DOHH2 (cell line): ENCODE data around the gene SRBD1.

Source experiments
- EZH2phosphoT487 ChIP-seq: fragments of 200-600 bp; sonication (generic); IDR thresholded peaks from 2 replicates; pipeline ENCODE4 v1.6.1; 2017; ENCODE audit warnings: borderline replicate concordance, mild to moderate bottlenecking, antibody characterized with exemption, low read length, moderate library complexity, mixed read lengths
- TF ChIP-seq, protein P1 (sequence below): fragments of 200-600 bp; sonication (generic); IDR thresholded peaks from one replicate; pipeline ENCODE4 v1.5.1; 2014; ENCODE audit warnings: antibody characterized with exemption, mild to moderate bottlenecking, low read depth, low read length; ENCODE audit not compliant: poor library complexity, severe bottlenecking

DNA sequence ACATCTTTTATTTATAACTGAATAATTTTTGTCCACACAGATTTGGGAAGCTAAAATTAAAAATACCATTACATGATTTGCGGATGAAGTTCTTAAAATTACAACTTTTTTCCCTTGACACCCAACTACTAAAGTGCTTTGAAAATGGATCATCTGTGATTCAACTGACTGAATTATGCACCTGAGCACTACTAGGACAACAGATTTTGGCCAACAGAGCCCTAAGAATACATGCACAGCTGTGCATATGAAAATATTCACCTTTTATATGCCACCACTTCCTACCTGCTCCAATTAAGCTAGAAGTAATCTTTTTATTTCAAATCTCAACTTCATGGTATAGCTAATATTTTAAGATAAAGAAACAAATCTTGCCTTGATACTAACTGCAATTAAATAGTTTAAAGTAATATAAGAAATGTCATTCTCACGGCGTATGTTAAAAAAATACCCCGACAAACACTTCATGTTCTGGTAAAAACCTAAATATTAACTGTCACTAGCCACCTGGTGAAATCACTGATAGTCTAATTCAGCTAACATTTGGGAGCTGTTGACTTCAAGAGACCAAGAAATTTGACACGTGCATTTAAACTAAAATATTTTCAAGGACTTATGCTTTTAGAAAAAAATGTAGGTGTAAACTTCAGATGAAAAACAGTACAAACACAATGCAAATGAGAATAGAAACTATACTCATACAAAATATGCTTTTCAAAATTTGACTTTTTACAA, 153.7 kb downstream of the SRBD1 start:
- TF ChIP-seq, protein P1, sequence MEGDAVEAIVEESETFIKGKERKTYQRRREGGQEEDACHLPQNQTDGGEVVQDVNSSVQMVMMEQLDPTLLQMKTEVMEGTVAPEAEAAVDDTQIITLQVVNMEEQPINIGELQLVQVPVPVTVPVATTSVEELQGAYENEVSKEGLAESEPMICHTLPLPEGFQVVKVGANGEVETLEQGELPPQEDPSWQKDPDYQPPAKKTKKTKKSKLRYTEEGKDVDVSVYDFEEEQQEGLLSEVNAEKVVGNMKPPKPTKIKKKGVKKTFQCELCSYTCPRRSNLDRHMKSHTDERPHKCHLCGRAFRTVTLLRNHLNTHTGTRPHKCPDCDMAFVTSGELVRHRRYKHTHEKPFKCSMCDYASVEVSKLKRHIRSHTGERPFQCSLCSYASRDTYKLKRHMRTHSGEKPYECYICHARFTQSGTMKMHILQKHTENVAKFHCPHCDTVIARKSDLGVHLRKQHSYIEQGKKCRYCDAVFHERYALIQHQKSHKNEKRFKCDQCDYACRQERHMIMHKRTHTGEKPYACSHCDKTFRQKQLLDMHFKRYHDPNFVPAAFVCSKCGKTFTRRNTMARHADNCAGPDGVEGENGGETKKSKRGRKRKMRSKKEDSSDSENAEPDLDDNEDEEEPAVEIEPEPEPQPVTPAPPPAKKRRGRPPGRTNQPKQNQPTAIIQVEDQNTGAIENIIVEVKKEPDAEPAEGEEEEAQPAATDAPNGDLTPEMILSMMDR, result no peak
- no peak for TF ChIP-seq EZH2phosphoT487
